Thyroid gland (tissue), 4 donors: ENCODE results near the gene ZNF789.

ENCODE experiments used
- CTCF ChIP-seq, 6 experiments: fragments of 200-600 bp in 3 of 6; fragments of 450-650 bp in 3 of 6; sonication (generic) in 3 of 6; IDR thresholded peaks; one replicate each; pipeline ENCODE4 v1.5.1; 2016 to 2019; ENCODE audit warnings: antibody characterized with exemption in 6 of 6, mild to moderate bottlenecking in 2 of 6, inconsistent platforms in 1 of 6, moderate library complexity in 1 of 6
- POLR2A ChIP-seq, 2 donors: fragments of 450-650 bp; IDR thresholded peaks; one replicate each; pipeline ENCODE4 v1.6.1; 2017; ENCODE audit warnings: antibody characterized with exemption in 2 of 2, mild to moderate bottlenecking in 2 of 2, moderate library complexity in 1 of 2

GRCh38 chr7:99437946-99438572, 34.6 kb upstream of the ZNF789 start:
- TF ChIP-seq CTCF (IDR thresholded peaks at IDR 0.05), result no peak
- TF ChIP-seq POLR2A (IDR thresholded peaks at IDR 0.05), result no peak
